H9 (cell line): Measurements from ENCODE around the gene FMN1. TPM values are rescaled to one million over a fixed set of nuclear protein-coding genes. Genes with fewer than 3 reads are reported as not detected.

Experiments used
- DNase-seq: peaks from one replicate; pipeline ENCODE4 v3.0.0-alpha.2; 2017
- H2AFZ ChIP-seq: one replicate; pipeline ENCODE4 v1.6.1; 2013; ENCODE audit warnings: mild to moderate bottlenecking, low read length, control low read depth, moderate library complexity
- H2AK5ac ChIP-seq: 2 replicates; pipeline ENCODE4 v1.6.1; 2013; ENCODE audit warnings: low read length, control low read depth, mixed read lengths; ENCODE audit not compliant: insufficient read length
- H2BK120ac ChIP-seq: one replicate; pipeline ENCODE4 v1.6.1; 2013; ENCODE audit warnings: low read depth, mild to moderate bottlenecking, low read length, control low read depth, inconsistent platforms; ENCODE audit not compliant: poor library complexity, severe bottlenecking
- H2BK12ac ChIP-seq: 2 replicates; pipeline ENCODE4 v1.6.1; 2013; ENCODE audit warnings: low read length, control low read depth, mixed read lengths, low read depth; ENCODE audit not compliant: insufficient read length
- H2BK15ac ChIP-seq: 2 replicates; pipeline ENCODE4 v1.6.1; 2013; ENCODE audit warnings: low read depth, low read length, control low read depth
- H2BK20ac ChIP-seq: one replicate; pipeline ENCODE4 v1.6.1; 2013; ENCODE audit warnings: low read depth, mild to moderate bottlenecking, low read length, control low read depth, inconsistent platforms; ENCODE audit not compliant: poor library complexity, severe bottlenecking
- H2BK5ac ChIP-seq: 2 replicates; pipeline ENCODE4 v1.6.1; 2013; ENCODE audit warnings: low read length, control low read depth, mixed read lengths; ENCODE audit not compliant: insufficient read length
- H3K14ac ChIP-seq: 2 replicates; pipeline ENCODE4 v1.6.1; 2013; ENCODE audit warnings: low read length, control low read depth; ENCODE audit not compliant: insufficient read depth
- H3K18ac ChIP-seq: 2 replicates; pipeline ENCODE4 v1.6.1; 2013; ENCODE audit warnings: low read depth, mild to moderate bottlenecking, mixed read lengths, low read length, control low read depth; ENCODE audit not compliant: insufficient read length
- H3K23ac ChIP-seq: 2 replicates; pipeline ENCODE4 v1.6.1; 2013; ENCODE audit warnings: low read length, control low read depth, mixed read lengths, low read depth; ENCODE audit not compliant: insufficient read length
- H3K23me2 ChIP-seq: 2 replicates; pipeline ENCODE4 v1.6.1; 2013; ENCODE audit warnings: low read depth, mild to moderate bottlenecking, mixed read lengths, low read length, control low read depth; ENCODE audit not compliant: insufficient read length, poor library complexity, severe bottlenecking
- H3K27ac ChIP-seq: 2 replicates; pipeline ENCODE4 v1.5.1; 2013; ENCODE audit warnings: low read length, control low read depth, mixed read lengths, low read depth; ENCODE audit not compliant: insufficient read length
- H3K27me3 ChIP-seq: 2 replicates; pipeline ENCODE4 v1.6.1; 2013; ENCODE audit warnings: low read length, control low read depth, inconsistent platforms; ENCODE audit not compliant: insufficient read depth
- H3K4ac ChIP-seq: 2 replicates; pipeline ENCODE4 v1.6.1; 2013; ENCODE audit warnings: low read depth, mild to moderate bottlenecking, control low read depth, inconsistent platforms, low read length, moderate library complexity
- H3K4me1 ChIP-seq: 2 replicates; pipeline ENCODE4 v1.6.1; 2013; ENCODE audit warnings: low read length, control low read depth, inconsistent platforms; ENCODE audit not compliant: insufficient read depth
- H3K4me2 ChIP-seq: 2 replicates; pipeline ENCODE4 v1.6.1; 2013; ENCODE audit warnings: low read length, control low read depth, mixed read lengths; ENCODE audit not compliant: insufficient read length, insufficient read depth
- H3K56ac ChIP-seq: 2 replicates; pipeline ENCODE4 v1.6.1; 2013; ENCODE audit warnings: low read depth, mild to moderate bottlenecking, mixed read lengths, low read length, control low read depth; ENCODE audit not compliant: insufficient read length
- H3K79me1 ChIP-seq: 2 replicates; pipeline ENCODE4 v1.6.1; 2013; ENCODE audit warnings: low read depth, mild to moderate bottlenecking, moderate library complexity, low read length, control low read depth, inconsistent platforms; ENCODE audit not compliant: insufficient read depth, poor library complexity, severe bottlenecking
- H3K79me2 ChIP-seq: 2 replicates; pipeline ENCODE4 v1.6.1; 2013; ENCODE audit warnings: low read length, control low read depth, inconsistent platforms; ENCODE audit not compliant: insufficient read depth
- H3K9ac ChIP-seq: 2 replicates; pipeline ENCODE4 v1.6.1; 2013; ENCODE audit warnings: low read length, control low read depth, mixed read lengths; ENCODE audit not compliant: insufficient read length; ENCODE audit errors: extremely low read depth
- H3K9me3 ChIP-seq: one replicate; pipeline ENCODE4 v1.6.1; 2013; ENCODE audit warnings: low read depth, low read length, inconsistent platforms; ENCODE audit not compliant: control insufficient read depth
- H3T11ph ChIP-seq: one replicate; pipeline ENCODE4 v1.6.1; 2013; ENCODE audit warnings: mild to moderate bottlenecking, low read length, control low read depth, inconsistent platforms
- H4K20me1 ChIP-seq: one replicate; pipeline ENCODE4 v1.6.1; 2013; ENCODE audit not compliant: control insufficient read depth, insufficient read length, insufficient read depth
- H4K5ac ChIP-seq: 2 replicates; pipeline ENCODE4 v1.6.1; 2013; ENCODE audit warnings: low read depth, mild to moderate bottlenecking, mixed read lengths, low read length, control low read depth; ENCODE audit not compliant: insufficient read length
- H4K8ac ChIP-seq: replicated peaks from 2 replicates; pipeline ENCODE4 v1.6.1; 2013; ENCODE audit warnings: low read length, control low read depth, mixed read lengths, low read depth; ENCODE audit not compliant: insufficient read length
- H4K91ac ChIP-seq: 2 replicates; pipeline ENCODE4 v1.6.1; 2013; ENCODE audit warnings: low read depth, mild to moderate bottlenecking, moderate library complexity, mixed read lengths, low read length, control low read depth; ENCODE audit not compliant: insufficient read length
- H3K27ac Mint-ChIP-seq, 3 experiments: 2 replicates in 2 of 3; 3 replicates in 1 of 3; pipeline ENCODE4 v1.8.0; 2020 to 2021; ENCODE audit warnings: mixed read lengths in 3 of 3, mild to moderate bottlenecking in 1 of 3, moderate library complexity in 1 of 3
- H3K27me3 Mint-ChIP-seq: 2 replicates; pipeline ENCODE4 v1.8.0; 2021; ENCODE audit warnings: low read depth, mild to moderate bottlenecking, moderate library complexity, mixed read lengths
- H3K36me3 Mint-ChIP-seq, 3 experiments: 2 replicates in 2 of 3; 3 replicates in 1 of 3; pipeline ENCODE4 v1.8.0; 2020 to 2021; ENCODE audit warnings: low read depth in 3 of 3, mixed read lengths in 3 of 3; ENCODE audit not compliant: insufficient read depth in 1 of 3
- H3K4me1 Mint-ChIP-seq, 2 experiments: 2 replicates each; pipeline ENCODE4 v1.8.0; 2020; ENCODE audit warnings: mixed read lengths in 2 of 2
- H3K4me3 Mint-ChIP-seq, 2 experiments: 2 replicates in 1 of 2; 3 replicates in 1 of 2; pipeline ENCODE4 v1.8.0; 2020 to 2021; ENCODE audit warnings: mild to moderate bottlenecking in 2 of 2, mixed read lengths in 2 of 2, moderate library complexity in 1 of 2
- H3K9me3 Mint-ChIP-seq, 2 experiments: 2 replicates in 1 of 2; 3 replicates in 1 of 2; pipeline ENCODE4 v1.8.0; 2020; ENCODE audit warnings: mild to moderate bottlenecking in 2 of 2, mixed read lengths in 2 of 2, moderate library complexity in 1 of 2
- WGBS: extraction: QIAGEN DNeasy Blood & Tissue Kit; methylation state at CpG from one replicate; pipeline ENCODE4 v1.1.7; 2013; ENCODE audit warnings: missing lambda C conversion rate, low lambda C conversion rate, mixed read lengths; ENCODE audit not compliant: insufficient read length; ENCODE audit errors: extremely low coverage; 5-methylcytosine and 5-hydroxymethylcytosine counted together
- total RNA-seq: library from RNA; stranded (reverse); gene quantifications from 2 replicates; pipeline ENCODE4 v1.2.1, GENCODE V29; 2021
- TF ChIP-seq, protein P1 (sequence below): fragments of 200-600 bp; sonication (generic); conservative IDR thresholded peaks from 3 replicates; pipeline ENCODE4 v1.8.0; 2021; ENCODE audit warnings: antibody characterized with exemption, mild to moderate bottlenecking

FMN1 gene
- total RNA-seq, 1 experiment from 2014 or later = 1.9 TPM

DNA sequence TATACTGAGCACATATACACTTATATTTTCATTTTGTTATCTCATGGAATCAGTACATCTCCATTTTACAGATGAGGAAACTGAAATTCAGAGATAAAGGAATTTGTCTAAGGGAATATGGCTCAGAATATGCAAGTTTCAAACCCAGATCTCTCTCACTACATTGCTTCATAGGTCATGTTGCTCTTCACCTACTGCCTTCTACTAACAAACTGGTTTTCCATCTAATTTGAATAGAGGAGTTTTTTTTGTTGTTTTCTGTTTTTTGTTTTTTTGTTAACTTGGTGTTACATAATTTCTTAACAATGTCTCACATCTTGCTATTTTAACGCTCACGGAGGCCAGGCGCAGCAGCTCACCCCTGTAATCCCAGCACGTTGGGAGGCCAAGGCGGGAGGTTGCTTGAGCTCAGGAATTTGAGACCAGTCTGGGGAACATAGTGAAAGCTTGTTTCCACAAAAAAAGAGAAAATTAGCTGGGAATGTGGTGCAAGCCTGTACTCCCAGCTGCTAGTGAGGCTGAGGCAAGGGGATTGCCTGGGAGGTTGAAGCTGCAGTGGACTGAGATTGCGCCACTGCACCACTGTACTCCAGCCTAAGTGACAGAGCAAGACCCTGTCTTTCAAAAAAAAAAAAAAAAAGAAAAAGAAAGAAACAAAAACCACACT, 37.0 kb downstream of the FMN1 start:
- Histone ChIP-seq H3K4ac (no peak overlapping the region), H2BK5ac (no peak overlapping the region), H3K23me2 (no peaks in the 10 kb centered on the region), H4K20me1 (no peaks in the 10 kb centered on the region), H4K8ac (no peak overlapping the region), H4K5ac (no peak overlapping the region), H3K56ac (no peak overlapping the region), H4K91ac (no peak overlapping the region), H2BK12ac (no peak overlapping the region), H3K9me3 (no peaks in the 10 kb centered on the region), H2BK15ac (no peak overlapping the region), H3K23ac (no peak overlapping the region), H3K14ac (no peak overlapping the region), H2BK120ac (no peak overlapping the region), H3T11ph (no peak overlapping the region), H2AFZ (no peak overlapping the region), H3K79me1 (no peaks in the 10 kb centered on the region), H2BK20ac (no peak overlapping the region), H3K79me2 (no peaks in the 10 kb centered on the region), H2AK5ac (no peak overlapping the region), H3K27me3 (no peaks in the 10 kb centered on the region), H3K9ac (no peak overlapping the region), H3K27ac (no peak overlapping the region), H3K4me2 (no peak overlapping the region), H3K4me1 (no peaks in the 10 kb centered on the region; the same call in 1 of the 2 replicates), H3K18ac (no peak overlapping the region)
- no peaks in the 10 kb centered on the region for H3K36me3 Mint-ChIP-seq
- H3K27ac Mint-ChIP-seq = no peak overlapping the region; a peak in 1 of 7 replicates
- H3K4me3 Mint-ChIP-seq = no peak overlapping the region
- DNase-seq = no peak
- TF ChIP-seq, protein P1, sequence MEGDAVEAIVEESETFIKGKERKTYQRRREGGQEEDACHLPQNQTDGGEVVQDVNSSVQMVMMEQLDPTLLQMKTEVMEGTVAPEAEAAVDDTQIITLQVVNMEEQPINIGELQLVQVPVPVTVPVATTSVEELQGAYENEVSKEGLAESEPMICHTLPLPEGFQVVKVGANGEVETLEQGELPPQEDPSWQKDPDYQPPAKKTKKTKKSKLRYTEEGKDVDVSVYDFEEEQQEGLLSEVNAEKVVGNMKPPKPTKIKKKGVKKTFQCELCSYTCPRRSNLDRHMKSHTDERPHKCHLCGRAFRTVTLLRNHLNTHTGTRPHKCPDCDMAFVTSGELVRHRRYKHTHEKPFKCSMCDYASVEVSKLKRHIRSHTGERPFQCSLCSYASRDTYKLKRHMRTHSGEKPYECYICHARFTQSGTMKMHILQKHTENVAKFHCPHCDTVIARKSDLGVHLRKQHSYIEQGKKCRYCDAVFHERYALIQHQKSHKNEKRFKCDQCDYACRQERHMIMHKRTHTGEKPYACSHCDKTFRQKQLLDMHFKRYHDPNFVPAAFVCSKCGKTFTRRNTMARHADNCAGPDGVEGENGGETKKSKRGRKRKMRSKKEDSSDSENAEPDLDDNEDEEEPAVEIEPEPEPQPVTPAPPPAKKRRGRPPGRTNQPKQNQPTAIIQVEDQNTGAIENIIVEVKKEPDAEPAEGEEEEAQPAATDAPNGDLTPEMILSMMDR = no peak
- WGBS = no CpG with 5 or more reads among the region's 6 CpGs
- peaks cover 7 to 8% of the 10 kb centered on the region in 2 experiments; a peak in 3 of 4 replicates for H3K4me1 Mint-ChIP-seq
- no peaks in the 10 kb centered on the region for H3K9me3 Mint-ChIP-seq
- H3K27me3 Mint-ChIP-seq = no peaks in the 10 kb centered on the region
